Dermis blood vessel endothelial cell (primary cell): ENCODE results near the gene PAX2. TPM values are rescaled to one million over a fixed set of nuclear protein-coding genes. Genes with fewer than 3 reads are reported as not detected.

ENCODE experiments used
- total RNA-seq: library from RNA; depleted of rRNA; stranded (reverse); fragments of >200 nt; gene quantifications from 2 replicates; pipeline ENCODE4 v1.2.3, GENCODE V29; 2014

PAX2 gene
- total RNA-seq, 1 donor from 2014 or later = 0.51 TPM

Other genes starting within 250 kb of the PAX2 start
- 1.2 and 5.3 TPM in 2 replicates for gene SEC31B, start 225.7 kb upstream of the PAX2 start, total RNA-seq
- 113 and 116 TPM in 2 replicates for gene NDUFB8, start 215.7 kb upstream of the PAX2 start, total RNA-seq
- 7.5 and 10.4 TPM in 2 replicates for gene HIF1AN, start 209.6 kb upstream of the PAX2 start, total RNA-seq
- gene SLF2, start 167.4 kb downstream of the PAX2 start, total RNA-seq = 33.6 and 35.2 TPM in 2 replicates
- gene SEMA4G, start 223.9 kb downstream of the PAX2 start, total RNA-seq = 1.9 and 2.6 TPM in 2 replicates
- gene MRPL43, start 241.9 kb downstream of the PAX2 start, total RNA-seq = 50.4 and 50.6 TPM in 2 replicates
- gene TWNK, start 242.0 kb downstream of the PAX2 start, total RNA-seq = 7.7 and 8.8 TPM in 2 replicates